Left hindlimb (tissue), 1 donor: ENCODE data around the gene ETFA.
"Not testable (repeated sequence)": the region's sequence is repeated elsewhere in the genome, so short reads cannot be mapped to it uniquely, and the experiment has no call there.

Experiments
- DNase-seq: peaks from one replicate; pipeline ENCODE4 v3.0.0-alpha.2; 2018

ETFA gene

DNA sequence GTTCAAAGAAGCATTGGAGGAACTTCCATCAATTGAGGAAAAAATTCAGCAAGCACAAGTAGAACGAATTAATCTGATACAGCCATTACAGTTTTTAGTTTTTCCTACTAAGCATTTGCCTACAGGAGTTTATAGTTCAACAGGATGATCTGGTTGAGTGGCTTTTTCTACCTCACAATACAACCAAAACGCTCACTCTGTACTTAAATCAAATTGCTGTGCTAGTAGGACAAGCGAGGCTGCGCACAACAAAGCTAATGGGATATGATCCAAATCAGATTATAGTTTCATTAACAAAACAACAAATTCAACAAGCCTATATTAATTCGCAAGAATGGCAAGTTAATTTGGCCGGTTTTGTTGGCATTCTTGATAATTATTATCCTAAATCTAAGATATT lies 44.2 kb downstream of the ETFA start:
- DNase-seq = no peak

DNA sequence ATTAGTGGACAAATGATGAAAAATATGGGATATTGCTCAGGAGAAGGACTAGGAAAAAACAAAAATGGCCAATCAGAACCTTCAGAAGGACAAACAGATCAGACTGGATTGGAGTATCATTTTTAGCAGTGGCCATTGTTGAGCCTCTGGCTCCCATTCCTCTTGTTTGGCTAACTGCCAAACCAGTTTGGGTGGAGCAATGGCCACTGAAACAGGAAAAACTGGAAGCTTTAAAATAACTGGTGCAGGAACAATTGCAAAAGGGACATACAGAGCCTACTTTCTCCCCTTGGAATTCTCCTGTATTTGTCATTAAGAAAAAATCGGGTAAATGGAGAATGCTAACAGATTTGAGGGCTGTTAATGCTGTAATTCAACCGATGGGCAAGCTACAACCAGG lies 45.5 kb downstream of the ETFA start:
- DNase-seq = not testable (repeated sequence)

- DNase-seq = no peak
Observed at GRCh38 chr15:76260246-76260938, 50.9 kb downstream of the ETFA start.

- DNase-seq = no peak
Observed at GRCh38 chr15:76259392-76259791, 51.9 kb downstream of the ETFA start.

- no peak for DNase-seq
Observed at GRCh38 chr15:76258460-76258859, 52.8 kb downstream of the ETFA start.

DNA sequence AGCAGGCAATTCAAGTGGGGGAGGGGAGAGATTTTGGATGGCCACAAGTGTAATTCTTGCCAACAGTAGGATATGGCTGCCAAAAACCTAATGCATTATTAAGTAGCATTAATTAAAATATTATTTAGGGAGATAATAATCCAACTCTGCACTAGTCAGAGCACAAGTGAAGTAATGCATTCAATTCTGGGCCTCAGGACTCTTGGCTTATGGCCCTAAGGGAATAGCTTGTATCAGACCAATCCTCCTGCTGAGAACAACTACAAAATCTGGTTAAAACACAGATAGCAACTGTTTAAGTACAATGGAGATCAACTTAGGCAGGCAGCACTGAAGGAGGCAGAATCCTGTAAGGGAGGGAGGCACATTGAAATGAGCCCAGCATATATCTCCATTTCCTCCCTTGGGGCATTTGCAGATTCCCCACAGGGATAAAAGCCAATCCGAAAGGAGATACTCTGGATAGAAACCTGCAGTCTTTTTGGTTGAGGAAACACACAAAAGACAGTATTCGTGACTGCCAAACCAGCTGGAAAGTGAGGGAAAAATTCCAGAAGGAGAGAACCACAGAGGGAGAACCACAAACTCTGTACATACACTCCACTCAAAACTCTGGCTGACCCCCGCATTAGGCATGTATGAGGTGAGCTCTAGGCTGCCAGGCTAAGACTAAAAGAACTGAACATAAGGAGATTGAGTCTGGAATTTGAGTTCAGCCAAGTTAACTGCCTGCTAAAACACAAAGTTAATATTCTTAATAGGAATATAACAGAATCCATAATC lies 57.4 kb downstream of the ETFA start:
- DNase-seq = no peak

GRCh38 chr15:76252249-76252648 lies 59.0 kb downstream of the ETFA start:
- DNase-seq = no peak

DNA sequence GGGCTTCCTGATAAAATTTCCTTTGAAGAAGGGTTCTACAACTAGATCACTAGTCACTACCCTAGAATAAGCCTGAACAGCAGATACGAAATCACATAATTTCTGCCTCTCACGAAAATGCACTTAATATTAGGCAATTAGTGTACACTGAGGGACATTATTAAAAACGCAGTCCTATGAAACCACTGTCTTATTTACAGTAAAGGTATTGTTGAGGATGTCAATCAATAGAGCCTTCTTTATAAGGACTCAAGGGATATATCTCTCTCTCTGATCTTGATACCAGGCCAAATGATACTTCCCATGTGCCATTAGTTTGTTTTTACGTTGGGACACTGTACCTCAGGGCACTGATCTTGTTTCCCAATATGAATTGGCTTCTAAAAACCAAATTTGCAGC lies 59.6 kb downstream of the ETFA start:
- DNase-seq = no peak

GRCh38 chr15:76245072-76245610 lies 66.1 kb downstream of the ETFA start:
- DNase-seq = no peak

DNA sequence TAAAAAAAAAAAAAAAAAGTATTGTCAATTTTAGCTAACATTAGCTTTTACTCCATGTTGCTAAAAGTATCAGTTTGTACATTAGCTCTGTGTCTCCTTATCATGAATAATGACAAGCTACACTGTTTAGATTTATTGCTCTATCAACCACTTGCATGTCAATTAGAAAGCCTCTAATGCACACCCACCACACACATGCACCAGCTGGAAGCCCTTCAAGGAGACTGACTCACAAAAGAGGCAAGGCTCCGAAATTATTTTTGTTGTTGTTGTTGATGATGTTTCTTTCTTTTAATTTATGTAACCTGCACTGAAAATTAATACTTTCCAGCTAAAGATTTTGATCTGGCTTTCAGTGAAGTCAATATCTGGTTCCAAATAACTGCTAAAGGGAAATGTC lies 71.5 kb downstream of the ETFA start:
- DNase-seq = no peak

DNA sequence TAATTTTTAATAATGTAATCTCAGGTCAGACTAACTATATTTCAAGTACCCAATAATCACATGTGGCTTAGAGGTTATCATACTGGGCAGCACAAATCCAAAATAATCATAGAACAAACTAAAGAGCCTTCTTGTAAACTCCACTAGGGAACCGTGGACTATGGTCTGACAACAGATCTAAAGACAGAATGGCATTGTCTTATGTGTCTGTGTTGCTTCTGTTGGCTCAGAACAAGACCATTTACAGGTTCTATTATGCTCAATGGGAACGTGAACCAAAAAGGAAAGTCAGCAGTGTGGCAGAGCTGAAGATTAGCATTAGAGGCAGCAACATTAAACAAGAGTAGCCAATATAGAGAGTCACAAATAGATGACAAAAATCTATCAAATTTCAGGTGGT lies 74.9 kb downstream of the ETFA start:
- DNase-seq = no peak

DNA sequence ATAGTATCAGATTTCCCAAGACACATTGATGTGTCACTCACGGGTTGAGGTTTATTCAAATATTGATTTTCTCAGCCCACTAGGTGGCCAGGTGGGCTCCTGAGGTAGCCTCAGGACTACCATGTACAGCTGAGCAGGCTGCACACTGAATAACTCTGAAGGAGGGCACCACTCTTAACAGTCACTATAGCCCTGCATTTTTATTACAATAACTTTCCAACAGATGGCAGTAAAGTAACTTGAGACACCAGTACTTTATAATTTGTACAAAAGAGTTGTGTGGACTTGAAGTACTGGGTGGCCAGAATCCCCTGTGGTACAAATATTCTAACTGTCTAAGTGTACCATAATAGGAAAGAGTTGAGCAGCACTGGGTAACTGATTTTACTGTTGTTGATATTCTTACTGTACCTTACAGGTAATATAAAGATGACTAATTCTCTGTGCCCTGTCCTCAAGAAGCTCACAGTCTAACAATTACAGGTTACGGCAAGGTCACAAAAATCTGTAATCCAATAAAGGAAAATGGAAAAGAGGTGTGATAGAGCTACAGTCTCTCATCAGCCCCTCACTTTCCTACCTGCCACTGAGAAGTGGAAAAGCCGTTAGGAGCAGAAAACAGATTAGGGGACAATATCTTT lies 76.0 kb downstream of the ETFA start:
- DNase-seq = no peak

- no peak for DNase-seq
Observed at GRCh38 chr15:76234337-76234889, 76.9 kb downstream of the ETFA start.

DNA sequence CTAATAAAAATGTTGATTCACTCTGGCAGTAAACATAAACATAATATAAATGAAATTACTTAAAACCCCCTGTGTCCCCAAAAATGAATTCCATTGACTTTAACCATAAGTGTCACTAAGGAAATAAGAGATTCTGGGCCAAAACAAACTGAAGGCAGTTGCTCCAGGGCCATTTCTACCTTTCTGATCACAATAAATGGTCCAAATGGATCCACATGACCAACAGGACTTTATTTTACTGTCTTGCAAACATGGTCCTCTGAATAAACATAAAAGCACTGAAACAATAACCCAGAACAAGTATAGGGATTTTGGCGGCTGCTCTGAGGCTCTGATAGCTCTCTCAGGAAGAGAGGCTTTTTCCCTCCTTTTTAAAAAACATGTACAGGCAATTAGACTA lies 77.3 kb downstream of the ETFA start:
- no peak for DNase-seq

DNA sequence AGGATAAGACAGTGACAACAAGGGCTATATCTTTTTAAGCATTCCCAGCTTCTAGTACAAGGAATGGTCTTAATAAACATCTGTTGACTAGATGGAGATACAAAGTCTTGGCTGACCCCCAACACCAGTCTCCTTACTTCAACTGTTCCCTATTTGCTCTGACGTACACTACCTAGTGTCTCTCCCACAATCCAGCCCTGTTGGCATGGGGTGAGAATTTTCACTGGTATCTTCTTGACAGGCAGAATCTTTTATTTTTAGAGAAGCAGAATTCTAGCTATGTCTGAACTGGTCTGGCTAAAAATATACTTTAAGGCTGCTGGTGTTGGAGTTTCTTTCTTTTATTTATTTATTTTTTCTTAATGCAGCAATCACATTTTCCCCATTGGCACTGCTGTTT lies 82.0 kb downstream of the ETFA start:
- no peak for DNase-seq

GRCh38 chr15:76223521-76223920 lies 87.7 kb downstream of the ETFA start:
- no peak for DNase-seq

- no peak for DNase-seq
Observed at GRCh38 chr15:76222159-76222558, 89.1 kb downstream of the ETFA start.

- no peak for DNase-seq
Observed at GRCh38 chr15:76221085-76221767, 90.0 kb downstream of the ETFA start.

- no peak for DNase-seq
Observed at GRCh38 chr15:76217882-76218217, 93.4 kb downstream of the ETFA start.

- DNase-seq = no peak
Observed at GRCh38 chr15:76217029-76217881, 94.0 kb downstream of the ETFA start.

GRCh38 chr15:76215634-76216033 lies 95.6 kb downstream of the ETFA start:
- no peak for DNase-seq

DNA sequence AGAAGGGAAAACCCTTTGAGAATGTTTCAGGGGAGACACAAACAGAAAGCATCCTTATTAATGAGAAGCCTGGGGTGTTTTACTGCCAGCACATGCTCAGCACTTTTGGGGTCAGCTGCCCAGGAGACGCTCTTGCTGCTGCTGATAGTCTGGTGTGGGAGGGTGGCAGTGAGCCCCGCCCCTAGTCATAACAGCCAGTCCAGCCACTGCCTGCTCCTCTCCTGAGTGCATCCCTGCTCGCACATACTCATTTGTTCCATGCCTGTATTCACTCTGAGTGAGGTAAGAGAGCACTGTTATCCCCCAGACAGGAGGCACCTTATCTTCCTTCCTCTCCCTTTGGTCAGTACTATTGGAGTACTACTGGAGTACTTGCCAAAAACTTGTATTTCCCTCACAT lies 101.3 kb downstream of the ETFA start:
- DNase-seq = no peak
